Stimulated activated effector memory CD8-positive, alpha-beta T cell treated with anti-CD3 and anti-CD28 coated beads, Interleukin-12 subunit alpha, Interleukin-12 subunit beta, amount 100 ng/mL, for 72 hours (primary cell): ENCODE measurements around the gene NPR3.

Experiments
- ATAC-seq: fragments of 150-1000 bp; cut with Tn5 transposase; 2 replicates; pipeline ENCODE4 v1.10.0; 2021
- DNase-seq, 2 donors: peaks; one replicate each; pipeline ENCODE4 v3.0.0; 2021 to 2022; ENCODE audit warnings: low spot score in 2 of 2
- H3K27ac Mint-ChIP-seq: one replicate; pipeline ENCODE4 v1.8.0; 2022; ENCODE audit warnings: mild to moderate bottlenecking, mixed read lengths
- H3K36me3 Mint-ChIP-seq: one replicate; pipeline ENCODE4 v1.8.0; 2022; ENCODE audit warnings: mild to moderate bottlenecking, mixed read lengths
- H3K4me1 Mint-ChIP-seq: one replicate; pipeline ENCODE4 v1.8.0; 2022; ENCODE audit warnings: mixed read lengths
- H3K4me3 Mint-ChIP-seq: one replicate; pipeline ENCODE4 v1.8.0; 2022; ENCODE audit warnings: mild to moderate bottlenecking, mixed read lengths
- H3K9me3 Mint-ChIP-seq: one replicate; pipeline ENCODE4 v1.8.0; 2022; ENCODE audit warnings: mixed read lengths

Gene NPR3

DNA sequence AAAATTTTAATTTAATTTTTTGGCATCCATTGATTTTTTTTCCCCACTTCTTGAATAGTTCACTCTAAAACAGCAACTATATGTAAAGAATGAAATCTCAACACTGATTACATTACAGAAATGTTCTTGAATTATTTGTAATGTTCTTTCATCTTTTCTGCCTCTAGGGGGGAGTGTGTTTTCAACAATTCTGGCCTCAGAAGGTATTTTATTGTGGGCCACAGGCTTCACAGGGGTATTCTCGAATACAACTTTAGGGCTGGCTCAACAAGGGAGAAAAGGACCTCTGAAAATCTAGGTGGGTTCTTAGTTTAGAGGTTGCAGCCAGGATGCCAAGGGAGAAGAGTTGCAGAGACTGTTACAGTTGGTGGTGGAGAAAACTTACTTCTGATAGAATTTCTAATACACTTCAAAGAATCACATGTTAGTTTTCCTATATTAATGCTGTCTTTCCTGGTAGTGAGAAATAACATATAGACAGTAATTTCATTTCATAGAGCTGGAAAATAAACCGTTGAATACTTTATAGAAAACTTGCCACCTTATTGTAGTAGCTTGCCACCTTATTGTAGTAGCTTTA, 3.6 kb upstream of the NPR3 start:
- ATAC-seq: no peak
- Mint-ChIP-seq H3K4me1 (peaks cover 15% of the 10 kb centered on the region), H3K36me3 (peaks cover under 1% of the 10 kb centered on the region), H3K9me3 (no peaks in the 10 kb centered on the region), H3K27ac (no peak overlapping the region), H3K4me3 (no peak overlapping the region)
- no peak for DNase-seq

GRCh38 chr5:32708949-32709348, 2.2 kb upstream of the NPR3 start:
- H3K9me3 Mint-ChIP-seq: no peaks in the 10 kb centered on the region
- no peak overlapping the region for H3K27ac Mint-ChIP-seq
- DNase-seq (no peak), ATAC-seq (no peak)
- peaks cover 22% of the 10 kb centered on the region for H3K4me1 Mint-ChIP-seq
- peaks cover 6% of the 10 kb centered on the region for H3K36me3 Mint-ChIP-seq
- H3K4me3 Mint-ChIP-seq: peak overlapping the region; percentile 58

DNA sequence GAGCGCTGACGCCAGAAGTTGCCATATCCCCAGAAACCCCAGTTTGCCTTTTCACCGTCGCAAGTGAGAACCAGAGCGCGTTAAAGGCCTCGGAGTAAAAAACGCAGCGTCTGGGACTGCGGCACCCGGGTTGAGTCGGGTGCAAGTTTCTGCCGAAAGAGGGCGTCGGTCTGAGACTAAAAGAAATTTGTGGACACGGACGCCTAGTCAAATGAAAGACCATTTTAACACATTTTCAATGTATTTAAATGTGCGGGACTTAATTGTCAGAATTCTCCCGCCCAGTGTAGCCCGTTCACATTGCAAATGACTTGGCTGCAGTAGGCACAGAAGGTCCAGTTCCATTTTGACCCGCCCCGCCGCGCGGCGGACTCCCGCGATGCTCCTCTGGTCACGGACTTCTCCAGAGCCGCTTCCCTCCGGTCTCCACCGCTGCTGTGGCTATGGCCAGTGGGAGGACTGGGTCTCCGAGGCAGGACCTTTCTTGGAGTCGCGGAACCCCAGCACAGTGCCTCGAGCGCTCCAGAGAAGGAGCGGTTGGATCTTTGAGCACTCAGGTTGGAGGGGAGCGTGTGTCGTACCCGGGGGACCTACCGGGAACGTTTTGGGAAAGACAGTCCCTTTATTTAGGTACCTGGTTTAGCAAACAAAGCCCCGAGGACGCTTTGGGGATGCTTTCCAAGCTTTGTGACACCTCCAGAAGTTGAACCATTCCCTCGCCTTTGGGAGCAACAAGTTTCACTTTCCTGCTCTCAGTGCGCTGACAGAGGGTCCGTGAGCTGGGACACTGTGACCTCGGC, 1.2 kb upstream of the NPR3 start:
- Mint-ChIP-seq H3K4me3 (peak overlapping the region; percentile 58), H3K4me1 (peaks cover 22% of the 10 kb centered on the region), H3K9me3 (no peaks in the 10 kb centered on the region), H3K27ac (no peak overlapping the region), H3K36me3 (peaks cover 6% of the 10 kb centered on the region)
- DNase-seq: peak in 1 of 2 donors; percentile 70
- ATAC-seq: peak; percentile 46

GRCh38 chr5:32711362-32711680, 200 bp downstream of the NPR3 start:
- Mint-ChIP-seq H3K27ac (no peak overlapping the region), H3K4me3 (peak overlapping the region; percentile 58), H3K36me3 (peaks cover 6% of the 10 kb centered on the region), H3K4me1 (peaks cover 22% of the 10 kb centered on the region), H3K9me3 (no peaks in the 10 kb centered on the region)
- DNase-seq (no peak), ATAC-seq (no peak)

- Mint-ChIP-seq H3K27ac (no peak overlapping the region), H3K4me3 (peak overlapping the region; percentile 58)
These were observed 760 bp downstream of the NPR3 start for GRCh38 chr5:32711681-32712480.

GRCh38 chr5:32712481-32713360, 1.6 kb downstream of the NPR3 start:
- Mint-ChIP-seq H3K9me3 (no peaks in the 10 kb centered on the region), H3K27ac (peak overlapping the region; percentile 26)
- ATAC-seq: peak; percentile 4

More at GRCh38 chr5:32711681-32712480, 760 bp downstream of the NPR3 start:
- ATAC-seq: peak; percentile 20
- Mint-ChIP-seq H3K9me3 (no peaks in the 10 kb centered on the region), H3K4me1 (peaks cover 22% of the 10 kb centered on the region), H3K36me3 (peaks cover 6% of the 10 kb centered on the region)
- no peak for DNase-seq

DNA sequence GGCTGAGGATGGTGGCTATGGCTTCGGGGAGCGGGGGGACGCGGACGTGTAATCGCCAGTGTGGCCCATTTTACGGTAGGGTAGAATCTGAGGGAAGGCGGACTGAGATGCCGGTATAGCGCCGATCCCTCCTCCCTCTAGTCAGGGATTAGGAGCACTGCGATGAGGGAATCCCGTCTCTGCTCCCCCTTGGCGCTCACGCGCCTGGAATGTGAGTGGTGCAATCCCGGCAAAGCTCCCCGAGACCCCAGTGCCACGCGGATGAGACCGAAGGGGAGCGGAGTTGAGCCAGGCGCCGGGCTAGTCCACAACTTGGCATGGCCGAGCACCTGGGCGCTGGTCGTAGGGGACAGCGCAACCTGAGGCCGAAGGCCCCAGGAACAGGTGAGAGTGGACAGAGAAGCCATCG, 2.2 kb downstream of the NPR3 start:
- ATAC-seq (no peak), DNase-seq (no peak)
- Mint-ChIP-seq H3K4me3 (no peak overlapping the region), H3K36me3 (peaks cover 6% of the 10 kb centered on the region), H3K9me3 (no peaks in the 10 kb centered on the region), H3K4me1 (peaks cover 22% of the 10 kb centered on the region), H3K27ac (no peak overlapping the region)

More at GRCh38 chr5:32712481-32713360, 1.6 kb downstream of the NPR3 start:
- Mint-ChIP-seq H3K4me3 (no peak overlapping the region), H3K4me1 (peaks cover 22% of the 10 kb centered on the region), H3K36me3 (peaks cover 6% of the 10 kb centered on the region)
- DNase-seq: no peak

DNA sequence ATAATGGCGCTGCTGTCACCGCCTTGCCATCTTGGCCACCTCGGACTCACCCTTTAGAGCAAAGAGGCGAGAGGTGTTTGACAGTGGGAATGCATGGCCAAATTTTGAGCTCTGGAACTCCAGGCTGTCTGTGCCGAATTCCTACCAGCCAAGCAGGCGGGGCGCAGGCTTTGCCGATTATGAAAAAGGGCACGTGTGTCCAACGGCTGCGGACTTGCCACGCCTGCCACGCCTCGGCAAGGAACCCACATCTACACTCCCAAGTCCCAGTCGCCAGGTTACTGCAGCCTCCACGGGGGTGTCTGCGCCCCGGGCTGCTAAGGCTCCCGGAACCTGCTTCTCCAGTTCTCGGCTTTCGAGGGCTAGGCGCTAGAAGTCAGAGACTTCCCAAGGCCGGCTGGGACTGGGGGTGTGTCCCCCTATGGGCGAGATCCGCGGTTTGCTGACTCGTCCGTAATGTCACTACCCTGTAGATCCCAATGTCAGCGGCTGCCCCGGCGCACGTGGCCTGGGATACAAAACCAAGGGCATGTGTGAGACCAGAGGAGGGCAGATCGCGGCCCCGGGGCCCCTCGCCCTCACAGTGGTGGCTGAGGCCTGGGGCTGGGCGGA, 2.8 kb downstream of the NPR3 start:
- Mint-ChIP-seq H3K4me3 (no peak overlapping the region), H3K27ac (no peak overlapping the region), H3K9me3 (no peaks in the 10 kb centered on the region), H3K36me3 (peaks cover 6% of the 10 kb centered on the region), H3K4me1 (peaks cover 22% of the 10 kb centered on the region)
- ATAC-seq (no peak), DNase-seq (no peak)

DNA sequence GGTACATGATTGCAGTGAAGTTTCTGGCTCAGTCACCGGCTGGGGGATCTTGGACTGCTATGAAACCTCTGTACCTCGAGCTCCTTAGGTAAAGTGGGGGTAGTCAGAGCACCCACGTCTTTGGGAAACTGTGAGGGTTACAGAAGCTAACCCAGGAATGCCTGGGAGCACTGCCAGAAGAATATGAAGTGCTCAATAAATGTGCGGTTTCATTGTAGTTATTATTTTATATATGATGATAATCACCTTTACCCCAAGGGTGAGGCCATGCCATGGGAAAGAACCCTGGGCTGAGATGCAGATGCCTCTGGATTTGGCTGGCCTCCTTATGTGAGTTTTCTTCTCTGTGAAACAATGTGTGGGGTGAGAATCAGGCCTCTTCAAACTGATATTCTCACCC, 3.7 kb downstream of the NPR3 start:
- Mint-ChIP-seq H3K4me1 (peaks cover 22% of the 10 kb centered on the region), H3K36me3 (peaks cover 6% of the 10 kb centered on the region), H3K9me3 (peaks cover 2% of the 10 kb centered on the region), H3K4me3 (no peak overlapping the region), H3K27ac (no peak overlapping the region)
- no peak for ATAC-seq
- DNase-seq: no peak

- H3K9me3 Mint-ChIP-seq: peaks cover 2% of the 10 kb centered on the region
- H3K4me3 Mint-ChIP-seq: no peak overlapping the region
- no peak overlapping the region for H3K27ac Mint-ChIP-seq
- no peaks in the 10 kb centered on the region for H3K4me1 Mint-ChIP-seq
- DNase-seq (no peak), ATAC-seq (no peak)
- no peaks in the 10 kb centered on the region for H3K36me3 Mint-ChIP-seq
These were observed 9.2 kb downstream of the NPR3 start for GRCh38 chr5:32720300-32720699.

GRCh38 chr5:32721626-32722025, 10.5 kb downstream of the NPR3 start:
- H3K4me1 Mint-ChIP-seq: no peaks in the 10 kb centered on the region
- DNase-seq (no peak), ATAC-seq (no peak)
- no peak overlapping the region for H3K4me3 Mint-ChIP-seq
- H3K27ac Mint-ChIP-seq: no peak overlapping the region
- H3K36me3 Mint-ChIP-seq: no peaks in the 10 kb centered on the region
- peaks cover 2% of the 10 kb centered on the region for H3K9me3 Mint-ChIP-seq

- Mint-ChIP-seq H3K36me3 (no peaks in the 10 kb centered on the region), H3K4me1 (no peaks in the 10 kb centered on the region), H3K27ac (no peak overlapping the region), H3K4me3 (no peak overlapping the region), H3K9me3 (peaks cover 2% of the 10 kb centered on the region)
- no peak for ATAC-seq
- no peak for DNase-seq
These were observed 11.8 kb downstream of the NPR3 start for GRCh38 chr5:32722957-32723356.

DNA sequence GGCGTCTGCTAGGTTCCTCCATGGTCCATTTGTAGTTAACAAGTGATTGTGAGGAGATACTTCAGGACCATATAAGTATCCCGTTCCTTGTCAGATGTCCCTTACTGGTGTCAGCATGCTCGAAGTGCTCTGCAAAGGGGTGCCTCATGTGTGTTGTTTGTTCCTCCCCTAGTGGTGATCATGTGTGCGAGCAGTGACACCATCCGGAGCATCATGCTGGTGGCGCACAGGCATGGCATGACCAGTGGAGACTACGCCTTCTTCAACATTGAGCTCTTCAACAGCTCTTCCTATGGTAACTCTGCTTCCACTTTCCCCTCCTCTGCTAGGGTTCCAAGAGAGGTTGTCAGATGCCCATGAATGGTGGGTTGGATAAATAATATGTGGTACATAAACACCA, 13.4 kb downstream of the NPR3 start:
- ATAC-seq (no peak), DNase-seq (no peak)
- Mint-ChIP-seq H3K36me3 (no peaks in the 10 kb centered on the region), H3K9me3 (peaks cover 2% of the 10 kb centered on the region), H3K4me1 (no peaks in the 10 kb centered on the region), H3K27ac (no peak overlapping the region), H3K4me3 (no peak overlapping the region)

DNA sequence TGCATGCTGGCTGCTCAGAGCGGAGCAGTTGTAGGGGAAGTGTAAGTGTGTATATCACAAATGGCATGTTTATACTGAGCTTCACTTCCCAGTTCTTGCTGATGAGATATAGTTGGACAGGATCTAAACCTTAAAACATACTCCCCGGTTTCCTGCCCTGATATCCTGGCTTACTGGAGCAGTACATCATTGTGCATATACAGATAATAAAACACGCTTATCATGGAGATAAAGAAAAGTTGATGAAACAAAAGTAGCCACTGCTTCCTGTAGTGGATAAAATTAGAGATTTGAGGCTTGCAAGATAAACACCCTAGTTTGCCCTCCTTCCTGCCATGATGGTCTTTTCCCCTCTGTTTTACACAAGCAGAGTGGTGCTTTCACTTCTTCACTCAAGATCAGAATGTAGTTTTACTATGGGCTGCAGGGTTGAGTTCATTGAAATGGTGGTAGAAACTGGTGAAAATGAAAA, 15.0 kb downstream of the NPR3 start:
- H3K9me3 Mint-ChIP-seq: no peaks in the 10 kb centered on the region
- no peaks in the 10 kb centered on the region for H3K4me1 Mint-ChIP-seq
- H3K36me3 Mint-ChIP-seq: no peaks in the 10 kb centered on the region
- no peak for DNase-seq
- no peak overlapping the region for H3K27ac Mint-ChIP-seq
- H3K4me3 Mint-ChIP-seq: no peak overlapping the region
- ATAC-seq: no peak
